Activated CD8-positive, alpha-beta memory T cell treated with anti-CD3 and anti-CD28 coated beads for 4 hours (primary cell): ENCODE data around the gene MTCH1.

Experiments
- DNase-seq, 2 donors: peaks; one replicate each; pipeline ENCODE4 v3.0.0-alpha.2; 2020; ENCODE audit warnings: low read depth in 2 of 2

Gene MTCH1

GRCh38 chr6:36985808-36986703 is at the start of gene MTCH1:
MTCH1 (minus strand) TSS chr6:36986196; CDS start chr6:36986173, 23 bp downstream.
- peak; percentile 69 to 71 for DNase-seq

- no peak for DNase-seq
Observed at GRCh38 chr6:37033819-37034795, 48.1 kb upstream of the MTCH1 start.

DNA sequence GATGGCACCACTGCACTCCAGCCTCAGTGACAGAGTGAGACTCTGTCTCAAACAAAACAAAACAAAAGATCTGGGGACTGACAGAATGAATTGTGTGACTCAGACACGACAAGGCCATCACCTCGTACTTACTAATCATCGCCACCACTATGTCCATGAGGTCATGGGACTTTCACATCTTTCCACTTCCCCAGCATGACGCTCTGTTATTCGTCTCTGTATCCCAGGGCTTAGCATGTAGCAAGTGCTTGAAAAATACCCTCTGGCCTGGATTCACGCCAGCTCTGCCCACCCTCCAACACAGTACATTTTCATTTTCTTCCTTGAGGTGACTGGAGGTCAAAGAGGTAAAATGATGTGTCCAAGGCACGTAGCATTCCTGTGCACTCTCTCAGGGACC is 47.3 kb upstream of the MTCH1 start:
- DNase-seq = no peak

DNA sequence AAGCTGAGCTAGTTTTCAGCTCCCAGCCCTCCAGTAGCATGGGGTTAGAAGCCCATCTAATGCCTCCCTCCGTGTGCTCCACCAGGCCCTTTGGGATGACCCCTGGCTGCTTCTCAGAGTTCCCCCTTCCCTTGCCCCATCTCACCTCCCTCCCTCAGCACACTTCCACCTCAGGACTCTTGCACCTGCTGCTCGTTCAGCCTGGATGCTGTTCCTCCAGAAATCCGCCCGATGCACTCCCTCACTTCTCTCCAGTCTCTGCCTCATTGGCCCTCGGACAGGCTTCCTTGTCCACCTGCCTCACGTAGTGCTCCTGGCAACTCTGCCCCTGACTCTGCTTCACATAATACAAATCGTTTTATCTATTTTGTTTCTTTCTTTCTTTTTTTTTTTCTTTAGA is 46.2 kb upstream of the MTCH1 start:
- no peak for DNase-seq

GRCh38 chr6:37030599-37030998 is 44.6 kb upstream of the MTCH1 start:
- DNase-seq = no peak

- no peak for DNase-seq
Observed at GRCh38 chr6:37029249-37029971, 43.4 kb upstream of the MTCH1 start.

DNA sequence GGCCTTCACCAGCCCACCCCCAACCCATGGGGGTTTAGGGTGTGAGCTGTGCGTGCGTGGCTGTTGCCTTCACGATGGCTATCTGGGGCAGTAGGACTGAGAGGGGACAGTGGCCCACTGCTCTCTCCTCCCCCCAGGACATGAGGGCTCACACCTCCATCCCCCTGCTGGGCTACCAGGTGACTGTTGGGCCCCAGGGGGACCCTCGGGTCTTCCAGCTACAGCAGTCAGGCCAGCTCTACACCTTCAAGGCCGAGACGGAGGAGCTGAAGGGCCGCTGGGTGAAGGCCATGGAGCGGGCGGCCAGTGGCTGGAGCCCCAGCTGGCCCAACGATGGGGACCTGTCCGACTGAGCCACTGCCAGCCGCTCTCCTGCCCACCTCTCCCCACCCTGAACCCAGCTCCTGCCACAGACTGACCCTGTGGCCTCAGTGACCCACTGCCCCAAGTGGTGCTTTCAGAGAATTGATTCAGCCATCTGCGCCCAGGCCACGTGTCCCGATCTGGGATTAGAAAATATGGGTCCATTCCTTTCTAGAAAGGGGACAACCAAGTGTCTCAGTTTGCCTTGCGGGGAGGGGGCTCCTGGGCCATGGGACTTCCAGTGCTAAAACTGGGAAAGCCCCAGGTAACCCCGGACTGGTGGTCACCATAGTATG is 41.9 kb upstream of the MTCH1 start:
- DNase-seq = no peak

GRCh38 chr6:37027036-37027720 is 41.2 kb upstream of the MTCH1 start:
- no peak for DNase-seq

- no peak for DNase-seq
Observed at GRCh38 chr6:37025621-37026466, 39.8 kb upstream of the MTCH1 start.

DNA sequence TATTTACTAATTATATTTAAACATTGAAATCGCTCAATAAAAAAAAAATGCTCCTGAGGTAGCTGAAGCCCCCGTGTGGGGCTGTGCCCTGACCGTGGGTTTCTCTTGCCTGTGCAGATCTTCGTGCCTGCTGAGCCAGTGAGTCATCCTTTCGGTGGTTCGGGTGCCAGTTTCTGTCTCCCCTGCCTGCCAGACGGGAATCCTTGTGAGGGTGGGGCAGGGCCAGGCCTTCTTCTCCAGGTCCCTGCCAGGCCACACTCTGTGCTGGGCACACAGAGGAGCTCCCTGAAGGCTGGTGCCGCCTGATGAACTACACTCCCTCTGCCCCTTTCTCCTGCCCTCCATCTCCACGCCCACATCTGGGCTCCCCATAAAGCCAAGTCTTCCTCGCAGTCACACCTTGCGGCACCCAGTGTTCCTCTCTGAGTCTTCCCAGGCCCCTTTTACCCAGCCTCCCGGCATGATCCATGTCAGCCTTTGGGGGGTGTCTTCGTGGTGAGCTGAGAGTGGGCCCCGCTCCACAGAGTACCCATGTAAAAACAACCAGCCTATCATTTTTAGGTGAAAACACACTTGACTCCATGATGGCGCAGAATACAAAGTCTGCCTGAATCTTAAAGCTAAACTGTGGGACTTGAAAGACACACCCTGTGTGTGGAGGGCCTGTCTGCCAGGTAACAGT is 38.8 kb upstream of the MTCH1 start:
- no peak for DNase-seq

DNA sequence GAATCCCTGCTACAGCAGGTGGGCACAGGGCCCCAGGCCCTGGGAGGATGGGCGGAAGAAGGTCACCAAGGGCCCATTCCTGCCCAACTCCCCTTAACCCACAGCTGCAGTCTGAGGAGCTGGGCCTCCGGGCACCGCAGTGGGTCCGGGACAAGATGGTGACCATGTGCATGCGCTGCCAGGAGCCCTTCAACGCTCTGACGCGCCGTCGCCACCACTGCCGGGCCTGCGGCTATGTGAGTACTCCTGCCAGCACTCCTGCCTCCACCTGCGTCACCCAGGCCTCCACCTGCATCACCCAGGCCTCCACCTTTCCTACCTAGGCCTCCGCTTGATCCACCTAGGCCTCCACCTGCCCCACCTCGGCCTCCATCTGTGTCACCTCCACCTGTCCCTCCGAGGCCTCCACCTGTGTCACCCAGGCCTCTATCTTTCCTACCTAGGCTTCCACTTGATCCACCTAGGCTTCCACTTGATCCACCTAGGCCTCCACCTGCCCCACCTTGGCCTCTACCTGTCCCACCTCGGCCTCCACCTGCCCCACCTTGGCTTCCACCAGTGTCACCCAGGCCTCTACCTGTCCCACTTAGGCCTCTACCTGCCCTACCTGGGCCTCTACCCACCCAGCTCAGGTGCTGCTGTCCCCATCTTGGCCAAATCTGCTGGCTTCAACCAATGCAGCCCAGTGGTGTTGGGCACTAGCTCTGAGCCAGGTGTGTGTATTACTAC is 36.3 kb upstream of the MTCH1 start:
- no peak for DNase-seq

- peak; percentile 36 to 43 for DNase-seq
Observed at GRCh38 chr6:37021356-37022129, 35.5 kb upstream of the MTCH1 start.

DNA sequence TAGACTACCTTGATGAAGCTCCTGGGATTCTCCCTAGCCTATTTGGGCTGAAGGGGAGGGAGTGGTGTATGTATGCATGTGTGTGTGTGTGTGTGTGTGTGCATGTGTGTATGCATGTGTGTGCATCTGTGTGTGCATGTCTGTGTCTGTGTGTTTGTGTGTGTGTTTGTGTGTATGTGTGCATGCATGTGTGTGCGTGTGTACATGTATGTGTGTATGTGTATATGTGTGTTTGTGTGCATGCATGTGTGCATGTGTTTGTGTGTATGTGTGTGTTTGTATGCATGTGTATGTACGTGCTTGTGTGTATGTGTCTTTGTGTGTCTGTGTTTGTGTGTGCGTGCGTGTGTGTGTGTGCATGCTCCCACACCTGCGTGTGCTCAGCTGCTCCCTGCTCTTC is 34.8 kb upstream of the MTCH1 start:
- DNase-seq = no peak

DNA sequence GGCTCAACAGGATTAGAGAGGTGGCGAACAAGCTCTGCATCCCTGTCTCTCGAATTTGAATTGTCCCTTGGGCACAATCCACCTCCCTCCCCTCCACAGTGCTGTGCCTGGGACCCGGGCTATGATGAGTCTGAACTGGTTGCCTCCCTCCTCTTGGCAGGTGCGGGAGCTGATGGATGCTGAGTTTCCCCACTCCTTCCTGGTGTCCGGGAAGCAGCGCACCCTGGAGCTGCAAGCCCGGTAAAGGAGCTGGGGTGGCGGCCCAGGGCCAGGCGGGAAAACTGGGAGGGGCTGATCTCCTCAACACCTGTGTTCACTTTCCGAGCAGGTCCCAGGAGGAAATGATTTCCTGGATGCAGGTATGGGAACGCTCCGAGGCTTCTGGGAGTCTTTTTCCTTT is 34.4 kb upstream of the MTCH1 start:
- no peak for DNase-seq

- no peak for DNase-seq
Observed at GRCh38 chr6:37019065-37019450, 33.1 kb upstream of the MTCH1 start.

DNA sequence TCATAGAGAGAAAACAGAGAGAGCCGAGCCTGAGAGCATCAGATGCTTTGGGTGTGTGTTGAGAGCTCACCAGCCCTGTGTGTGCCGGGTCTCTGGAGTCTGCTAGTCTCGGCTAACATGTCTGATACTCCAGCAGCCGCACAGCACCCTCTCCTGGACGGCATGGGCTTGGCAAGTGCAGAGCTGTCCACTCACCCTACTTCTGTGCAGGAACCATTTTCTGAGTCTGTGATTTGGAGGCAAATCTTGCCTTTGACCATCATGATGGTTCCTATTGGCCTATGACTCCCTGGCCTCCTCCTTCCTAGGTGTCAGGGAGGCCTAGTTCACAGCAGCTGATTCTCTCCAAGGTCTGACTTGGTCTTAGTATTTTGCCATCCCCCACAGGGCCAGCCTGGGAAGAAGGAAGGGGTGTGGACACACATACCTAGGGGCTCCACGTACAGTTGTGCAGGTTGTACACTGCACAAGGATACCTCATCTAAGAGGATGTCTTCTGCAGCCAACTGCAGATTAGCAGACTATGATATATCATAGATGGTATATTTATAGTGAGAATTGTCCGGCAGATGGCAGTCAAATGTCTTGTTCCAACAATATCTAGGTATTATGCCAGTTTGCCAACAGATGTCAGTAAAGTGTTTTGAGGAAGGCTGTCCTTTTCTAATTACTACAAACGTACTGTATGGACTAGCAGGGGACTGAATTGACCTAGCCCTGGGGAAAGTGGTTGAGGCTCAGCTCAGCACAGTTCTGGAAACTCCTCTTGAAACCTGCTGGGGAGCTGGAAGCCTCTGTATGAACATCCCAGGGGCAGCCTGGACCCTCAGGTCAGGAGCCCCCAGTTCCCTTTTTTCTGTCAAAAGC is 32.4 kb upstream of the MTCH1 start:
- DNase-seq = peak; percentile 74 to 80
